Measurements from ENCODE around the gene MLLT1. TPM values are rescaled to one million over a fixed set of nuclear protein-coding genes. Genes with fewer than 3 reads are reported as not detected.
"Not testable (repeated sequence)": the region's sequence is repeated elsewhere in the genome, so short reads cannot be mapped to it uniquely, and the experiment has no call there.

MLLT1 gene
- total RNA-seq, 1 donor from 2014 or later: 25.5 TPM

DNA sequence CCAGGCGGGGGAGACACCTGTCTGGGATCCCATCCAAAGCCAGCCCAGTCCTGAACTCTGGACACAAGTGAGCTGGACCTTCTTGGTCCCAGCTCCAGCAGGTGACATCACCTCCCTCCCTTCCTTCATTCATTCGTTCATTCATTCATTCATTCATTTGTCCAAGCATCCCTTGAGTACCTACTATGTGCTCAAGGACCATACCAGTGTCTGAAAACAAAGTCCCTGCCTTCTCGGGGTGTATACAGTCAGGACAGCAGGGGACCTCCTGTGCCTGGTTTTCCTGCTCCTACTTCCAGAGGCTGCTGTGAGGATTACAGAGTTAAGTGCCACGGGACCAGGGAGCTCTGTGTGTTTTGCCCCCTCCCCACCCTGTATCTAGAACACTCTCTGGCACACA, 39.6 kb upstream of the MLLT1 start:
- DNase-seq (ENCODE audit: extremely low spot score in 2 of 2): no peak
- intact Hi-C loops (cut with DNase I): no loop called here
- Histone ChIP-seq H3K36me3 (no peaks in the 10 kb centered on the region), H3K4me1 (no peaks in the 10 kb centered on the region), H3K27me3 (no peaks in the 10 kb centered on the region), H3K4me3 (no peak overlapping the region), H3K27ac (no peak overlapping the region), H3K9me3 (no peaks in the 10 kb centered on the region)
- TF ChIP-seq POLR2AphosphoS5 (IDR thresholded peaks at IDR 0.05; ENCODE audit: insufficient read depth in 1 of 2, low read depth in 1 of 2) (no peak), POLR2A (IDR thresholded peaks at IDR 0.05) (no peak)
- TF ChIP-seq, protein P1, sequence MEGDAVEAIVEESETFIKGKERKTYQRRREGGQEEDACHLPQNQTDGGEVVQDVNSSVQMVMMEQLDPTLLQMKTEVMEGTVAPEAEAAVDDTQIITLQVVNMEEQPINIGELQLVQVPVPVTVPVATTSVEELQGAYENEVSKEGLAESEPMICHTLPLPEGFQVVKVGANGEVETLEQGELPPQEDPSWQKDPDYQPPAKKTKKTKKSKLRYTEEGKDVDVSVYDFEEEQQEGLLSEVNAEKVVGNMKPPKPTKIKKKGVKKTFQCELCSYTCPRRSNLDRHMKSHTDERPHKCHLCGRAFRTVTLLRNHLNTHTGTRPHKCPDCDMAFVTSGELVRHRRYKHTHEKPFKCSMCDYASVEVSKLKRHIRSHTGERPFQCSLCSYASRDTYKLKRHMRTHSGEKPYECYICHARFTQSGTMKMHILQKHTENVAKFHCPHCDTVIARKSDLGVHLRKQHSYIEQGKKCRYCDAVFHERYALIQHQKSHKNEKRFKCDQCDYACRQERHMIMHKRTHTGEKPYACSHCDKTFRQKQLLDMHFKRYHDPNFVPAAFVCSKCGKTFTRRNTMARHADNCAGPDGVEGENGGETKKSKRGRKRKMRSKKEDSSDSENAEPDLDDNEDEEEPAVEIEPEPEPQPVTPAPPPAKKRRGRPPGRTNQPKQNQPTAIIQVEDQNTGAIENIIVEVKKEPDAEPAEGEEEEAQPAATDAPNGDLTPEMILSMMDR (IDR thresholded peaks at IDR 0.05): no peak

DNA sequence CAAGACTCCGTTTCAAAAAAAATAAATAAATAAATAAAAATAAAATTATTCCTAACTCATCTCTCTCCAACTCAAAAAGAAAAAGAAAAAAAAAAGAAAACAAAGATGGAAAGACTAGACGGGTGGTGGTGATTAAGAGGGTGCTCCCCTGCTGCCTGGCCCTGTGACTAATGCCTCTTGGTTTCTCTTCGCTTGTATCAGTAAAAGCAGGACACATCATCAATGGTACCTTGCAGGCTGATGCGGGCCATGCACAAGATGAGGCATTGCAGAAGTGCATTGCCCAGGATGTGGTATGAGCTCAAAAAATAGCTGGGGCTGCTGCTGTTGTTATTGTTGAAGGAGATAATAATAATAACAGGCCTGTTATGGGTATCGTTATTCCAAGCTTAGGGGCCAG, 39.0 kb upstream of the MLLT1 start:
- intact Hi-C loops (cut with DNase I): no loop called here
- Histone ChIP-seq H3K4me1 (no peaks in the 10 kb centered on the region), H3K27ac (no peak overlapping the region), H3K27me3 (no peaks in the 10 kb centered on the region), H3K36me3 (no peaks in the 10 kb centered on the region), H3K4me3 (no peak overlapping the region), H3K9me3 (no peaks in the 10 kb centered on the region)
- TF ChIP-seq, protein P1 (IDR thresholded peaks at IDR 0.05): no peak
- TF ChIP-seq POLR2A (IDR thresholded peaks at IDR 0.05): no peak
- TF ChIP-seq POLR2AphosphoS5 (IDR thresholded peaks at IDR 0.05; ENCODE audit: insufficient read depth in 1 of 2, low read depth in 1 of 2): no peak
- DNase-seq (ENCODE audit: extremely low spot score in 2 of 2): no peak

DNA sequence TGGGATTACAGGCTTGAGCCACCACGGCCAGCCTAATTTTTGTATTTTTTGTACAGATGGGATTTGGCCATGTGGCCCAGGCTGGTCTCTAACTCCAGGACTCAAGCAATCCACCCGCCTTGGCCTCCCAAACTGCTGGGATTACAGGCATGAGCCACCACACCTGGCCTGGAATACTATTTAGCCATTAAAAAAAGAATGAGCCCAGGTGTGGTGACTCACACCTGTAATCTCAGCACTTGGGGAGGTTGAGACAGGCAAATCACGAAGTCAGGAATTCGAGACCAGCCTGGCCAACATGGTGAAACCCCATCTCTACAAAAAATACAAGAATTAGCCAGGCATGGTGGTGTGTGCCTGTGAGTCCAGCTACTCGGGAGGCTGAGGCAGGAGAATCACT, 35.9 kb upstream of the MLLT1 start:
- H3K4me3 ChIP-seq; DNase-seq (ENCODE audit: extremely low spot score in 2 of 2); H3K4me1 ChIP-seq; H3K27me3 ChIP-seq; H3K9me3 ChIP-seq; H3K27ac ChIP-seq; intact Hi-C loops (cut with DNase I); H3K36me3 ChIP-seq: not testable (repeated sequence)

DNA sequence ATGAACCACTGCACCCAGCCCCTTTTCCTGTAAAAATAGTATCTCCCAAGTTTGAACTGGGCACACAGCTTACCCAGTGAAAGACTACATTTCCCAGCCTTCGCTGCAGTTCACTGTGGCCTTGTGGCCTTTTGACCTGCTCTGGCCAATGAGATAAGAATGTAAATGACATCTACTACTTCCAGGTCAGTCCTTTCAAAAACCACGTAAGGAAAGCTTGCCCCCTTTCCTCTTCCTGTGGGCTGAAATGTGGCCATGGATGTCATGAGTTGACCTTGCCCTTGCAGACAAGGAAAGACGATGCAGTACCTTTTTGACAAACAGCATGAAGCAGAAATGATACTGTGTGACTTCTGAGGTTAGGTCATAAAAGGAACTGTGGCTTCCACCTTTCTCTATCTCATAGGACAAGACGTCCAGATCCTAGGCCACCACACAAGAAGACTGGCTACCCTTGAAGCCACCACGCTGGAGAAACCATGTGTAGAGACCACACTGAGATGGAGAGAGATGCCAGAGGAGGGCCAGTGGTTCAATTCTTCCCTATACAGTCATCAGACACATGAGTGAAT, 33.7 kb upstream of the MLLT1 start:
- Histone ChIP-seq H3K36me3 (no peaks in the 10 kb centered on the region), H3K4me1 (no peaks in the 10 kb centered on the region), H3K9me3 (no peaks in the 10 kb centered on the region), H3K27me3 (no peaks in the 10 kb centered on the region), H3K27ac (no peak overlapping the region), H3K4me3 (no peak overlapping the region)
- intact Hi-C loops (cut with DNase I): no loop called here
- no peak for DNase-seq (ENCODE audit: extremely low spot score in 2 of 2)
- TF ChIP-seq, protein P1 (IDR thresholded peaks at IDR 0.05): no peak
- TF ChIP-seq POLR2AphosphoS5 (IDR thresholded peaks at IDR 0.05; ENCODE audit: insufficient read depth in 1 of 2, low read depth in 1 of 2): no peak
- no peak for TF ChIP-seq POLR2A (IDR thresholded peaks at IDR 0.05)

DNA sequence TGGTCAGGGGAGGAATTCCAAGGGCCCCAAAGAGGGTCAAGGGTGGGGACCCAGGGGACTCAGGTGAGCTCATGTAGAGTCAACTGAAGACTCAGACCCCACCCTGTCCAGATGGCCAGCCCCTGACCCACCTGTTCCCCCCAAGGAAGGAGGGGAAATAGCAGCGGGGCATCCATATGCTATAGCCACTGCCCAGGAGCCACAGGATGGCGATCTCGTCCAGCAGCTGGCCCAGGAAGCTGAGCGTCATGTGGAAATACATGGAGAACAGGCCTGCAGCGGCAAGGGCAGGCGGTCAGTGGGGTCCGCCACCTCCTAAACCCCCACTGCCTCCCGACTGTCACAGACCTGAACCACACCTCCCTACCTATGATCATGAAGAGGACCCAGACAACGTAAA, 32.2 kb upstream of the MLLT1 start:
- TF ChIP-seq, protein P1 (IDR thresholded peaks at IDR 0.05): no peak
- no peak for TF ChIP-seq POLR2A (IDR thresholded peaks at IDR 0.05)
- TF ChIP-seq POLR2AphosphoS5 (IDR thresholded peaks at IDR 0.05; ENCODE audit: insufficient read depth in 1 of 2, low read depth in 1 of 2): no peak
- no peak overlapping the region for H3K27ac ChIP-seq
- H3K36me3 ChIP-seq: no peaks in the 10 kb centered on the region
- H3K4me1 ChIP-seq: no peaks in the 10 kb centered on the region
- intact Hi-C loops (cut with DNase I): no loop called here
- H3K27me3 ChIP-seq: no peaks in the 10 kb centered on the region
- DNase-seq (ENCODE audit: extremely low spot score in 2 of 2): no peak
- H3K9me3 ChIP-seq: no peaks in the 10 kb centered on the region
- H3K4me3 ChIP-seq: no peak overlapping the region

Data from vagina (tissue), 2 donors.